HG03135 (cell line): ENCODE measurements around the gene CROCC2.

ENCODE experiments used
- ATAC-seq: cut with Tn5 transposase; IDR thresholded peaks from one replicate; pipeline ENCODE4 v1.9.1; 2021; ENCODE audit warnings: mild to moderate bottlenecking, moderate library complexity; ENCODE audit not compliant: unreplicated experiment

Gene CROCC2

GRCh38 chr2:241031436-241032165 lies 125.5 kb downstream of the CROCC2 start:
- no peak for ATAC-seq

- no peak for ATAC-seq
Observed at GRCh38 chr2:241033336-241033987, 127.3 kb downstream of the CROCC2 start.

GRCh38 chr2:241033994-241034393 lies 127.9 kb downstream of the CROCC2 start:
- no peak for ATAC-seq

- no peak for ATAC-seq
Observed at GRCh38 chr2:241034490-241035141, 128.5 kb downstream of the CROCC2 start.

- no peak for ATAC-seq
Observed at GRCh38 chr2:241035142-241035817, 129.1 kb downstream of the CROCC2 start.

- peak; percentile 16 for ATAC-seq
Observed at GRCh38 chr2:241035818-241036396, 129.8 kb downstream of the CROCC2 start.

- ATAC-seq, result peak; percentile 52
Observed at GRCh38 chr2:241036397-241036963, 130.3 kb downstream of the CROCC2 start.

GRCh38 chr2:241036964-241037421 lies 130.9 kb downstream of the CROCC2 start:
- peak; percentile 2 for ATAC-seq

GRCh38 chr2:241037498-241037897 lies 131.4 kb downstream of the CROCC2 start:
- no peak for ATAC-seq

- no peak for ATAC-seq
Observed at GRCh38 chr2:241038374-241039180, 132.4 kb downstream of the CROCC2 start.

- ATAC-seq, result no peak
Observed at GRCh38 chr2:241039416-241039815, 133.3 kb downstream of the CROCC2 start.

GRCh38 chr2:241040081-241040803 lies 134.1 kb downstream of the CROCC2 start:
- ATAC-seq, result no peak

- peak; percentile 62 for ATAC-seq
Observed at GRCh38 chr2:241041589-241042158, 135.5 kb downstream of the CROCC2 start.
